Astrocyte of the spinal cord (primary cell): ENCODE data around the gene SAMHD1.
"Not testable (repeated sequence)": the region's sequence is repeated elsewhere in the genome, so short reads cannot be mapped to it uniquely, and the experiment has no call there.

ENCODE experiments used
- DNase-seq: peaks from one replicate; pipeline ENCODE4 v3.0.0; 2011; ENCODE audit warnings: low read depth, low spot score
- H3K4me3 ChIP-seq: 2 replicates; pipeline ENCODE4 v1.5.1; 2011; ENCODE audit warnings: low read depth, mild to moderate bottlenecking, low read length, moderate library complexity
- CTCF ChIP-seq: IDR thresholded peaks from 2 replicates; pipeline ENCODE4 v1.5.1; 2012; ENCODE audit warnings: low read depth, mild to moderate bottlenecking, low read length, inconsistent platforms
- in situ Hi-C: cut with HindIII; loops from 2 replicates; pipeline ENCODE4 v1.10.0; 2017; ENCODE audit warnings: low sequenced_read_pairs

The SAMHD1 gene

DNA sequence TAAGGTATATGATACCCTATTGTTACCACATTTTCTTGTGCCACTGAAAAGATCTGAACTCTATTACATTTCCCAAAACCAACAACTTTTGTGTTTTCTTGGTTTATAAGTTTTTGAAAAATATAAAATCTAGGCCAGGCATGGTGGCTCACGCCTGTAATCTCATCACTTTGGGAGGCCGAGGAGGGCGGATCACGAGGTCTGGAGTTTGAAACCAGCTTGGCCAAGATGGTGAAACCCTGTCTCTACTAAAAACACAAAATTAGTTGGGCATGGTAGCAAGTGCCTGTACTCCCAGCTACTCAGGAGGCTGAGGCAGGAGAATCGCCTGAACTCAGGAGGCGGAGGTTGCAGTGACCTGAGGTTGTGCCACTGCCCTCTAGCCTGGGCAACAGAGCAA lies 34.3 kb downstream of the SAMHD1 start:
- in situ Hi-C loops: no loop called here
- TF ChIP-seq CTCF: no peak
- DNase-seq: no peak
- no peak overlapping the region for H3K4me3 ChIP-seq

DNA sequence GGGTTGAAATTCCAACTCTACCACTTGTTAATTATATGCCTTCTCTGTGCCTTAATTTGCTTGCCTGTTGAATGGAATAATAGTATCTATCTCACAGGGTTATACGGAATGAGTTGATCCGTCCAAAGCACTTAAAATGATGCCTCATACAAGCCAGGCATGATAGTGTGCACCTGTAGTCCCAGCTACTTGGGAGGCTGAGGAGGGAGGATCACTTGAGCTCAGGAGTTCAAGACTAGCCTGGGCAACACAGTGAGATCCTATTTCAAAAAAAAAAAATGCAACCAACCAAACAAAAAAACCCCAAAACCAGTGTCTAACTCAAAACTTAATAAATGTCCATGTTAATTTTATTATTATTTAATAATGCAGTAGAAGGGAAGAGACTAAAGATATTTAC lies 35.3 kb downstream of the SAMHD1 start:
- H3K4me3 ChIP-seq: no peak overlapping the region
- in situ Hi-C loops: no loop called here
- DNase-seq: no peak
- no peak for TF ChIP-seq CTCF

DNA sequence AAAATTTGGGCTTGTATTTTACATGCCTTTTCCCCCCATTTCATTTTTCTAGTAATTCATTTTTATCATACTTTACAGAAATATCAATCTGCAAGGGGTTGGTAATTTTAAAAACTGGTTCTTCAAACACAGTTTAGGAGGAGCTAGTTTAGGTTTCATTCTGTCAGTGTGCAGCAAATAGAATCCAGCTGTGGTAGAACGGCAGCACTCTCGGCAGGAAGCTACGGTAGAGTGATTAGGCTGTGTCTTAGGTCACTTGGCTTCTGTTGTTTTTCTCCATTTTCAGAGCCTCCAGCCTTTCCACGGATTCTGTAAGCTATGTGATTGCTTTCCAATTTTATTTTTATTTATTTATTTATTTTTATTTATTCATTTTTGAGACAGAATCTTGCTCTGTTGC lies 42.9 kb downstream of the SAMHD1 start:
- TF ChIP-seq CTCF: no peak
- H3K4me3 ChIP-seq: no peak overlapping the region
- in situ Hi-C loops: no loop called here
- DNase-seq: no peak

- DNase-seq, in situ Hi-C loops, H3K4me3 ChIP-seq: not testable (repeated sequence)
These were observed 45.4 kb downstream of the SAMHD1 start for GRCh38 chr20:36906086-36906485.

GRCh38 chr20:36905566-36905965 lies 45.9 kb downstream of the SAMHD1 start:
- H3K4me3 ChIP-seq, in situ Hi-C loops, DNase-seq: not testable (repeated sequence)

- no peak overlapping the region for H3K4me3 ChIP-seq
- no peak for TF ChIP-seq CTCF
- DNase-seq: no peak
- in situ Hi-C loops: no loop called here
These were observed 46.8 kb downstream of the SAMHD1 start for GRCh38 chr20:36904690-36905089.

DNA sequence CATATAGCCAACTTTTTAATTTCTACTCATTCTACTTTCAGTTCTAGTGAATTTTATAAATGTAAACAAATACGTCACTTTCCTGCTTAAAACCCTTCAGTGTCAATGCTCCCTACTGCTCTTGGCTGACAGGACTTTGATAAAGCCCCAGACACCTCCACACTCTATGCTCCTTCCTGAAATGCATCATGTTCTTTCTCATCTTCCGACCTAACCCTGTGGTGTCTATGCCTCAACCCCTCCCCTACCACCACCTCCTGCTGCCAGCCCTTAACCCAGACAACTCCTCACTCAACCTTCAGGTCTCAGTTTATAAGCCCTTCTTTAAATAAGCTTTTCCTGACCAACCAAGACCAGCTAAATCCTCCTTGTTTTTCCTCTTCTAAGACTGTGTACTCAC lies 56.5 kb downstream of the SAMHD1 start:
- no peak for TF ChIP-seq CTCF
- no peak overlapping the region for H3K4me3 ChIP-seq
- DNase-seq: no peak
- in situ Hi-C loops: no loop called here

GRCh38 chr20:36893801-36894200 lies 57.7 kb downstream of the SAMHD1 start:
- no peak for DNase-seq
- H3K4me3 ChIP-seq: no peak overlapping the region
- no peak for TF ChIP-seq CTCF
- in situ Hi-C loops: no loop called here
